K562 (cell line): ENCODE measurements around the gene NEDD4L. TPM values are rescaled to one million over a fixed set of nuclear protein-coding genes. Genes with fewer than 3 reads are reported as not detected.

ENCODE experiments used
- ATAC-seq: fragments of 200-7000 bp; cut with Tn5 transposase; 3 replicates; pipeline ENCODE4 v1.9.1; 2020; ENCODE audit warnings: moderate library complexity
- BruUV-seq: library from RNA; stranded (reverse); fragments of 400-500 nt; replicated peaks from 2 replicates; lab custom pipeline; 2021; lab: Mats Ljungman, UMichigan
- CTCF ChIA-PET: fragments of 300-600 bp; formaldehyde crosslinking; extraction: SDS; loops from one replicate; lab custom pipeline; 2021; ENCODE audit warnings: low intra/inter-chr PET ratio; lab: Yijun Ruan, JAX
- POLR2A ChIA-PET: fragments of 300-600, 350-650 bp; sonication (Branson Sonifier 250); formaldehyde crosslinking; extraction: SDS; loops from one replicate; lab custom pipeline; 2021; ENCODE audit warnings: antibody characterized with exemption, inconsistent platforms; lab: Yijun Ruan, JAX
- DNase-seq, 4 experiments: peaks; one replicate each; pipeline versions ENCODE4 v3.0.0 to v3.0.0-alpha.2; 2011 to 2018; ENCODE audit warnings: low spot score in 3 of 4, mixed read lengths in 3 of 4; ENCODE audit errors: extremely low read depth in 1 of 4
- FAIRE-seq: peaks from 2 replicates; lab custom pipeline; 2011; peaks lifted over from hg19 to GRCh38; lab: Jason Lieb, UNC
- H2AFZ ChIP-seq: 2 replicates; pipeline ENCODE4 v1.6.0; 2011; ENCODE audit warnings: low read depth, low read length, control low read depth, inconsistent platforms
- H3K27ac ChIP-seq: fragments of 200-600 bp; 3 replicates; pipeline ENCODE4 v1.8.0; 2011; ENCODE audit warnings: low read depth, mild to moderate bottlenecking, control low read depth, inconsistent platforms, low read length, moderate library complexity, mixed read lengths; ENCODE audit errors: extremely low read depth
- H3K27me3 ChIP-seq, 2 experiments: fragments of 300-600 bp in 1 of 2; 2 replicates in 1 of 2; 3 replicates in 1 of 2; pipeline versions ENCODE4 v1.6.0 to v1.8.0; 2011; ENCODE audit warnings: inconsistent platforms in 2 of 2, low read length in 2 of 2, mild to moderate bottlenecking in 1 of 2, mixed read lengths in 1 of 2, moderate library complexity in 1 of 2; ENCODE audit not compliant: control insufficient read depth in 2 of 2, insufficient read depth in 2 of 2
- H3K36me3 ChIP-seq: fragments of 300-600 bp; 3 replicates; pipeline ENCODE4 v1.8.0; 2011; ENCODE audit warnings: mild to moderate bottlenecking, low read length, inconsistent platforms; ENCODE audit not compliant: control insufficient read depth, insufficient read depth
- H3K4me1 ChIP-seq, 2 experiments: fragments of 200-600 bp in 1 of 2; replicated peaks in 1 of 2; 2 replicates in 1 of 2; 3 replicates in 1 of 2; pipeline versions ENCODE4 v1.5.1 to v1.8.0; 2011; ENCODE audit warnings: inconsistent platforms in 2 of 2, low read length in 2 of 2, mild to moderate bottlenecking in 1 of 2, mixed read lengths in 1 of 2, moderate library complexity in 1 of 2; ENCODE audit not compliant: control insufficient read depth in 2 of 2, insufficient read depth in 2 of 2
- H3K4me2 ChIP-seq: 2 replicates; pipeline ENCODE4 v1.6.1; 2011; ENCODE audit warnings: low read length, control low read depth, inconsistent platforms, mixed read lengths; ENCODE audit not compliant: insufficient read depth
- H3K4me3 ChIP-seq: fragments of 200-600 bp; sonication (generic), shearing (Covaris generic); 2 replicates; pipeline ENCODE4 v1.5.1; 2016; ENCODE audit warnings: control low read depth, inconsistent platforms
- H3K79me2 ChIP-seq: fragments of 200-600 bp; 3 replicates; pipeline ENCODE4 v1.8.0; 2011; ENCODE audit warnings: low read length, inconsistent platforms; ENCODE audit not compliant: control insufficient read depth, insufficient read depth
- H3K9ac ChIP-seq, 2 experiments: 2 replicates each; pipeline versions ENCODE4 v1.6.0 to v1.6.1; 2011; ENCODE audit warnings: low read depth in 2 of 2, low read length in 2 of 2, control low read depth in 1 of 2, inconsistent platforms in 1 of 2, mild to moderate bottlenecking in 1 of 2, mixed read lengths in 1 of 2; ENCODE audit not compliant: insufficient read depth in 1 of 2
- H3K9me1 ChIP-seq: one replicate; pipeline ENCODE4 v1.6.0; 2011; ENCODE audit warnings: inconsistent platforms, mild to moderate bottlenecking, low read length, moderate library complexity; ENCODE audit not compliant: control insufficient read depth, insufficient read depth
- H3K9me3 ChIP-seq: replicated peaks from 2 replicates; pipeline ENCODE4 v1.5.1; 2011; ENCODE audit warnings: low read depth, low read length, inconsistent platforms; ENCODE audit not compliant: control insufficient read depth, insufficient read depth
- H4K20me1 ChIP-seq: replicated peaks from 2 replicates; pipeline ENCODE4 v1.6.1; 2011; ENCODE audit warnings: low read length, inconsistent platforms, mixed read lengths; ENCODE audit not compliant: control insufficient read depth, insufficient read depth
- CC2D1A ChIP-seq: fragments of 450-650 bp; IDR thresholded peaks from 2 replicates; pipeline ENCODE4 v1.6.1; 2017; ENCODE audit warnings: mild to moderate bottlenecking
- HNRNPL ChIP-seq: fragments of 200-400 bp; formaldehyde crosslinking; IDR thresholded peaks from 2 replicates; pipeline ENCODE4 v1.6.1; 2017; ENCODE audit warnings: low read depth, mild to moderate bottlenecking, low read length
- KLF16 ChIP-seq: IDR thresholded peaks from 2 replicates; pipeline ENCODE4 v1.6.1; 2016; ENCODE audit warnings: antibody characterized with exemption
- MCM3 ChIP-seq: fragments of 450-650 bp; IDR thresholded peaks from 2 replicates; pipeline ENCODE4 v1.6.1; 2016
- PRMT5 ChIP-seq: sonication (generic); formaldehyde crosslinking; IDR thresholded peaks from 2 replicates; pipeline ENCODE4 v1.5.0; 2020; ENCODE audit warnings: missing genetic modification reagents
- WGBS: fragments of 100-300 bp; shearing (Covaris generic); methylation state at CpG from one replicate; pipeline ENCODE4 v1.1.6; 2016; ENCODE audit warnings: low coverage, mixed read lengths; ENCODE audit not compliant: insufficient coverage; ENCODE audit errors: missing lambda C conversion rate; 5-methylcytosine and 5-hydroxymethylcytosine counted together
- in situ Hi-C: fragments of 300-500 bp; cut with MboI; formaldehyde crosslinking; loops from 4 replicates; pipeline ENCODE4 v1.15.0; 2018; ENCODE audit warnings: inconsistent platforms, mixed read lengths
- intact Hi-C: fragments of 100-400 bp; cut with micrococcal nuclease; formaldehyde crosslinking; loops from 2 replicates; pipeline ENCODE4 v1.14.2; 2022
- polyA plus RNA-seq, 8 experiments: library from polyadenylated mRNA; depleted of rRNA in 4 of 8; stranded (reverse) in 5 of 8; unstranded in 3 of 8; fragments of >200 nt; fragmentation: Nextera tagmentation in 2 of 8; fragmentation: Illumina TruSeq in 1 of 8; extraction: Ambion mirVana in 2 of 8; extraction: Trizol in 1 of 8; gene quantifications; 2 replicates each; pipeline versions ENCODE4 v1.2.1 to v1.2.3, GENCODE V29; 2011 to 2014; ENCODE audit warnings: inconsistent platforms in 1 of 8, missing spikeins in 1 of 8
- total RNA-seq, 7 experiments: library from RNA; depleted of rRNA in 6 of 7; stranded (reverse); fragments of >200 nt in 6 of 7; fragmentation: Illumina TruSeq in 2 of 7; extraction: Trizol in 2 of 7; gene quantifications; 2 replicates each; pipeline versions ENCODE4 v1.2.1 to v1.2.3, GENCODE V29; 2011 to 2021; ENCODE audit warnings: low replicate concordance in 1 of 7
- TF ChIP-seq, protein P1 (sequence below): fragments of 250-450 bp; sonication (Bioruptor Pico); IDR thresholded peaks from 2 replicates; pipeline ENCODE4 v1.4.0; 2020

NEDD4L gene
- total and polyA plus RNA-seq, 9 of the 15 experiments (the other 6 are each of a cell fraction or from before 2014, with no cell fraction given) = 8.1 to 33.4 (median 19.9) TPM

DNA sequence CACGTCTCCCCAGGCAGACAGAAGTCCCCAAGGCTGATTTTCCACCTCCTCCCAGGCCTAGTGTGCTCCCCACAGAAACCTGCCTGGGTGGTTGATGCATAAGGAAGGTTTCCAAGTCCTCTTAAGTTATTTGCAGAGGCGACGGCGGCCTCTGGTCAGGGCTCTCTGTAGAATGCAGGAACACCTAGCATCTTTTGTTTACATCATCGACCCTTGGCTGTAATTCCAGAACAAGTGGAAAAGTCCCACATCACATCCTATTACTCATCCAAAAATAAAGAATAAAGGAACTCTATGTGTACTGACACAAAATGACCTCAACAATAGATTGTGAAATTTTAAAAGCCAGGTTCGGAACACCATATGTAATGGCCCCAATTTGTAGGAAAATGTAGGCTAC lies 373.7 kb downstream of the NEDD4L start (continued):
- TF ChIP-seq, protein P1, sequence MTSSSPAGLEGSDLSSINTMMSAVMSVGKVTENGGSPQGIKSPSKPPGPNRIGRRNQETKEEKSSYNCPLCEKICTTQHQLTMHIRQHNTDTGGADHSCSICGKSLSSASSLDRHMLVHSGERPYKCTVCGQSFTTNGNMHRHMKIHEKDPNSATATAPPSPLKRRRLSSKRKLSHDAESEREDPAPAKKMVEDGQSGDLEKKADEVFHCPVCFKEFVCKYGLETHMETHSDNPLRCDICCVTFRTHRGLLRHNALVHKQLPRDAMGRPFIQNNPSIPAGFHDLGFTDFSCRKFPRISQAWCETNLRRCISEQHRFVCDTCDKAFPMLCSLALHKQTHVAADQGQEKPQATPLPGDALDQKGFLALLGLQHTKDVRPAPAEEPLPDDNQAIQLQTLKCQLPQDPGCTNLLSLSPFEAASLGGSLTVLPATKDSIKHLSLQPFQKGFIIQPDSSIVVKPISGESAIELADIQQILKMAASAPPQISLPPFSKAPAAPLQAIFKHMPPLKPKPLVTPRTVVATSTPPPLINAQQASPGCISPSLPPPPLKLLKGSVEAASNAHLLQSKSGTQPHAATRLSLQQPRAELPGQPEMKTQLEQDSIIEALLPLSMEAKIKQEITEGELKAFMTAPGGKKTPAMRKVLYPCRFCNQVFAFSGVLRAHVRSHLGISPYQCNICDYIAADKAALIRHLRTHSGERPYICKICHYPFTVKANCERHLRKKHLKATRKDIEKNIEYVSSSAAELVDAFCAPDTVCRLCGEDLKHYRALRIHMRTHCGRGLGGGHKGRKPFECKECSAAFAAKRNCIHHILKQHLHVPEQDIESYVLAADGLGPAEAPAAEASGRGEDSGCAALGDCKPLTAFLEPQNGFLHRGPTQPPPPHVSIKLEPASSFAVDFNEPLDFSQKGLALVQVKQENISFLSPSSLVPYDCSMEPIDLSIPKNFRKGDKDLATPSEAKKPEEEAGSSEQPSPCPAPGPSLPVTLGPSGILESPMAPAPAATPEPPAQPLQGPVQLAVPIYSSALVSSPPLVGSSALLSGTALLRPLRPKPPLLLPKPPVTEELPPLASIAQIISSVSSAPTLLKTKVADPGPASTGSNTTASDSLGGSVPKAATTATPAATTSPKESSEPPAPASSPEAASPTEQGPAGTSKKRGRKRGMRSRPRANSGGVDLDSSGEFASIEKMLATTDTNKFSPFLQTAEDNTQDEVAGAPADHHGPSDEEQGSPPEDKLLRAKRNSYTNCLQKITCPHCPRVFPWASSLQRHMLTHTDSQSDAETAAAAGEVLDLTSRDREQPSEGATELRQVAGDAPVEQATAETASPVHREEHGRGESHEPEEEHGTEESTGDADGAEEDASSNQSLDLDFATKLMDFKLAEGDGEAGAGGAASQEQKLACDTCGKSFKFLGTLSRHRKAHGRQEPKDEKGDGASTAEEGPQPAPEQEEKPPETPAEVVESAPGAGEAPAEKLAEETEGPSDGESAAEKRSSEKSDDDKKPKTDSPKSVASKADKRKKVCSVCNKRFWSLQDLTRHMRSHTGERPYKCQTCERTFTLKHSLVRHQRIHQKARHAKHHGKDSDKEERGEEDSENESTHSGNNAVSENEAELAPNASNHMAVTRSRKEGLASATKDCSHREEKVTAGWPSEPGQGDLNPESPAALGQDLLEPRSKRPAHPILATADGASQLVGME (CRISPR knock-in tag) = no peak
- TF ChIP-seq, all 486 proteins: peak for 0

DNA sequence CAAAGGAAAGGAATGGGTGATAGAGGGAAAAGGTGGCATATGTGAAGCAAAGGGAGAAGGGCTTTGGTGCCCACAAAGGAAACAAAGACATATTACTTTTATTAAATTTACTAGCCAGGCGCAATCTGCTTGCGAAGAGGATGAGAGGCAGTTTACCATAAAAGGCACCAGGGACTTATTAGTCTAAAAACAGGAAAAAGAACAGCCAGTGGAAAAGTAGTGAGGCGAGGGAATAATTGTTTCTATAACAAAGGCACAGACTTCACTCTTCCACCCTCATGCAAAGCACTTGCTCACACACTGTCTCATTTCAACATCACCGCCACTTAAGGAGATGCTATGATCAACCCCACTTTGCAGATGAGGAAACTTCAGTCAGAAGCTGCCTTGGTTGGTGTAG lies 374.3 kb downstream of the NEDD4L start:
- DNase-seq (no peak), ATAC-seq (no peak), FAIRE-seq (no peak)
- no peak overlapping the region for H3K9ac ChIP-seq
- no peaks in the 10 kb centered on the region for H3K4me1 ChIP-seq
- TF ChIP-seq MCM3 (no peak), KLF16 (no peak), PRMT5 (no peak), CC2D1A (no peak), HNRNPL (no peak)
- H4K20me1 ChIP-seq = no peaks in the 10 kb centered on the region
- intact Hi-C loops (no loop called here), in situ Hi-C loops (no loop called here)
- ChIA-PET POLR2A (no interaction called here), CTCF (no interaction called here)
- H3K4me3 ChIP-seq = no peak overlapping the region
- H3K36me3 ChIP-seq = no peaks in the 10 kb centered on the region
- H3K9me3 ChIP-seq = no peaks in the 10 kb centered on the region
- 0% methylated on average over 3 of the region's 4 CpGs for WGBS
- BruUV-seq = no TSS peak
- no peak overlapping the region for H3K27ac ChIP-seq
- no peaks in the 10 kb centered on the region for H3K79me2 ChIP-seq
- H3K9me1 ChIP-seq = no peaks in the 10 kb centered on the region
- no peak overlapping the region for H2AFZ ChIP-seq
- H3K27me3 ChIP-seq = peaks cover 0 to 27% of the 10 kb centered on the region in 2 experiments; a peak in 2 of 5 replicates
- no peak overlapping the region for H3K4me2 ChIP-seq
